Measurements from ENCODE around the gene CYB5R3.

The CYB5R3 gene

GRCh38 chr22:42649246-42650099 lies at the start of gene CYB5R3:
CYB5R3 (minus strand) TSS chr22:42649392; CDS start chr22:42649315, 77 bp downstream.
- DNase-seq, result peak; percentile 63

GRCh38 chr22:42697542-42698013 lies 48.4 kb upstream of the CYB5R3 start:
- no peak for DNase-seq

- no peak for DNase-seq
Observed at GRCh38 chr22:42696331-42696967, 47.3 kb upstream of the CYB5R3 start.

GRCh38 chr22:42695294-42695693 lies 46.1 kb upstream of the CYB5R3 start:
- no peak for DNase-seq

GRCh38 chr22:42693763-42694683 lies 44.8 kb upstream of the CYB5R3 start:
- no peak for DNase-seq

- DNase-seq, result no peak
Observed at GRCh38 chr22:42693055-42693762, 44.0 kb upstream of the CYB5R3 start.

GRCh38 chr22:42692239-42693054 lies 43.3 kb upstream of the CYB5R3 start:
- DNase-seq, result no peak

GRCh38 chr22:42691440-42691839 lies 42.2 kb upstream of the CYB5R3 start:
- DNase-seq, result no peak

GRCh38 chr22:42688241-42689211 lies 39.3 kb upstream of the CYB5R3 start:
- DNase-seq, result peak; percentile 33

GRCh38 chr22:42686756-42687491 lies 37.7 kb upstream of the CYB5R3 start:
- DNase-seq, result no peak

GRCh38 chr22:42685941-42686653 lies 36.9 kb upstream of the CYB5R3 start:
- no peak for DNase-seq

- DNase-seq, result no peak
Observed at GRCh38 chr22:42684462-42685195, 35.4 kb upstream of the CYB5R3 start.

- DNase-seq, result no peak
Observed at GRCh38 chr22:42683578-42684283, 34.5 kb upstream of the CYB5R3 start.

- no peak for DNase-seq
Observed at GRCh38 chr22:42682113-42682851, 33.1 kb upstream of the CYB5R3 start.

- DNase-seq, result no peak
Observed at GRCh38 chr22:42680648-42681047, 31.5 kb upstream of the CYB5R3 start.

GRCh38 chr22:42679691-42680090 lies 30.5 kb upstream of the CYB5R3 start:
- no peak for DNase-seq

- DNase-seq, result no peak
Observed at GRCh38 chr22:42678894-42679293, 29.7 kb upstream of the CYB5R3 start.
